ENCODE measurements around the gene SPRED2.

DNA sequence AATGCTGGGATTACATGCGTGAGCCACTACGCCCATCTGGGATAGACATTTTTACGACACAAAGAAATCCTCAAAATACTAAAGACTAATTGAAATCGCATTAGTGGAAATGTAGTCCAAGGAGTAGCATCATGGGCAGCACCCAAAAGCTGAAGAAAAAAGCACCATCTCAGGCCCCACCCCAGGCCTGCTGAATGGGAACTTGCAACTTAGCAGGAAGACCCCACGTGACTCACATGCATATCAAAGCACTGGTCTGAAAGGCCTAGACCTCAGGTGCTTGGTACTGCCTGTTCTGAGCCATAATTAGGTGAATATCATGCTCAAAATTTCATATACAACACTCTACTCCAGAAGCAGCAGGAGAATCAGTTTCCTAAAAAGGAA, 28.9 kb downstream of the SPRED2 start:
- TF ChIP-seq, protein P1, sequence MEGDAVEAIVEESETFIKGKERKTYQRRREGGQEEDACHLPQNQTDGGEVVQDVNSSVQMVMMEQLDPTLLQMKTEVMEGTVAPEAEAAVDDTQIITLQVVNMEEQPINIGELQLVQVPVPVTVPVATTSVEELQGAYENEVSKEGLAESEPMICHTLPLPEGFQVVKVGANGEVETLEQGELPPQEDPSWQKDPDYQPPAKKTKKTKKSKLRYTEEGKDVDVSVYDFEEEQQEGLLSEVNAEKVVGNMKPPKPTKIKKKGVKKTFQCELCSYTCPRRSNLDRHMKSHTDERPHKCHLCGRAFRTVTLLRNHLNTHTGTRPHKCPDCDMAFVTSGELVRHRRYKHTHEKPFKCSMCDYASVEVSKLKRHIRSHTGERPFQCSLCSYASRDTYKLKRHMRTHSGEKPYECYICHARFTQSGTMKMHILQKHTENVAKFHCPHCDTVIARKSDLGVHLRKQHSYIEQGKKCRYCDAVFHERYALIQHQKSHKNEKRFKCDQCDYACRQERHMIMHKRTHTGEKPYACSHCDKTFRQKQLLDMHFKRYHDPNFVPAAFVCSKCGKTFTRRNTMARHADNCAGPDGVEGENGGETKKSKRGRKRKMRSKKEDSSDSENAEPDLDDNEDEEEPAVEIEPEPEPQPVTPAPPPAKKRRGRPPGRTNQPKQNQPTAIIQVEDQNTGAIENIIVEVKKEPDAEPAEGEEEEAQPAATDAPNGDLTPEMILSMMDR (IDR thresholded peaks at IDR 0.05), result no peak
- TF ChIP-seq POLR2AphosphoS5 (IDR thresholded peaks at IDR 0.05; ENCODE audit: insufficient read depth in 1 of 2, low read depth in 1 of 2) (no peak), POLR2A (IDR thresholded peaks at IDR 0.05) (no peak)

All from vagina (tissue), 2 donors.